Tibial nerve (tissue), 4 donors: ENCODE results near the gene FUT8.

Experiments
- EP300 ChIP-seq, 2 donors: sonication (generic); formaldehyde crosslinking; IDR thresholded peaks; one replicate each; pipeline ENCODE4 v1.6.1; 2017; ENCODE audit warnings: antibody characterized with exemption in 2 of 2, mild to moderate bottlenecking in 1 of 2
- POLR2A ChIP-seq, 2 donors: fragments of 450-650 bp; IDR thresholded peaks; one replicate each; pipeline ENCODE4 v1.6.1; 2017; ENCODE audit warnings: antibody characterized with exemption in 2 of 2, mild to moderate bottlenecking in 2 of 2, moderate library complexity in 2 of 2
- TF ChIP-seq, protein P1 (sequence below), 5 experiments: fragments of 200-600 bp in 3 of 5; fragments of 450-650 bp in 2 of 5; sonication (generic) in 3 of 5; IDR thresholded peaks; one replicate each; pipeline ENCODE4 v1.5.1; 2016 to 2019; ENCODE audit warnings: antibody characterized with exemption in 5 of 5, mild to moderate bottlenecking in 3 of 5, moderate library complexity in 2 of 5

DNA sequence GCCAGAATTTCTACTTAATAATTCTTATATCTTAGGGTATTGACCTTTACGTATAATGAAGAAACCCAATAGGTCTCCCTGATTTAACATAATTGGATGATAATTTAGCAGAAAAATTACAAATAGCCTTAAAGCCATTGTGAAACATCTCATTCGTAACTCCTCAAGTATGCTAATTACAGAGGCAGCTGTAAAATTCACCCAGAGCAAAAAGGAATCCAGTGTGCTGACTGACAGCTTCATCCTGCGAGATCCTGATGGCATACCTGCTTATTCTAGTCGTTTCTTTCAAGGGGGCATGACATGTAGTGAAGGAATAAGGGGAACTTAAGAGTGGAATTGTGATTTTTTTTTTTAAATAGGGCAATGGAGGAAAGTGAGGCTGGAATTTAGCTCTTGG lies 291.5 kb downstream of the FUT8 start:
- TF ChIP-seq, protein P1, sequence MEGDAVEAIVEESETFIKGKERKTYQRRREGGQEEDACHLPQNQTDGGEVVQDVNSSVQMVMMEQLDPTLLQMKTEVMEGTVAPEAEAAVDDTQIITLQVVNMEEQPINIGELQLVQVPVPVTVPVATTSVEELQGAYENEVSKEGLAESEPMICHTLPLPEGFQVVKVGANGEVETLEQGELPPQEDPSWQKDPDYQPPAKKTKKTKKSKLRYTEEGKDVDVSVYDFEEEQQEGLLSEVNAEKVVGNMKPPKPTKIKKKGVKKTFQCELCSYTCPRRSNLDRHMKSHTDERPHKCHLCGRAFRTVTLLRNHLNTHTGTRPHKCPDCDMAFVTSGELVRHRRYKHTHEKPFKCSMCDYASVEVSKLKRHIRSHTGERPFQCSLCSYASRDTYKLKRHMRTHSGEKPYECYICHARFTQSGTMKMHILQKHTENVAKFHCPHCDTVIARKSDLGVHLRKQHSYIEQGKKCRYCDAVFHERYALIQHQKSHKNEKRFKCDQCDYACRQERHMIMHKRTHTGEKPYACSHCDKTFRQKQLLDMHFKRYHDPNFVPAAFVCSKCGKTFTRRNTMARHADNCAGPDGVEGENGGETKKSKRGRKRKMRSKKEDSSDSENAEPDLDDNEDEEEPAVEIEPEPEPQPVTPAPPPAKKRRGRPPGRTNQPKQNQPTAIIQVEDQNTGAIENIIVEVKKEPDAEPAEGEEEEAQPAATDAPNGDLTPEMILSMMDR (IDR thresholded peaks at IDR 0.05) = no peak
- TF ChIP-seq POLR2A (IDR thresholded peaks at IDR 0.05) (no peak), EP300 (IDR thresholded peaks at IDR 0.05) (no peak)
